Activated naive CD8-positive, alpha-beta T cell treated with anti-CD3 and anti-CD28 coated beads, Interleukin-2, amount 50 U/mL, for 24 hours (primary cell): Measurements from ENCODE around the gene PCDHGB5.
A peak's percentile ranks its signal among the peaks of the same experiment; 100 is the strongest.
"Not testable (repeated sequence)": the region's sequence is repeated elsewhere in the genome, so short reads cannot be mapped to it uniquely, and the experiment has no call there.

ENCODE experiments used
- ATAC-seq: fragments of 150-1000 bp; cut with Tn5 transposase; one replicate; pipeline ENCODE4 v1.10.0; 2021
- DNase-seq: peaks from one replicate; pipeline ENCODE4 v3.0.0; 2021
- H3K27ac Mint-ChIP-seq: one replicate; pipeline ENCODE4 v1.8.0; 2021; ENCODE audit warnings: mild to moderate bottlenecking, mixed read lengths
- H3K27me3 Mint-ChIP-seq: one replicate; pipeline ENCODE4 v1.8.0; 2021; ENCODE audit warnings: mixed read lengths
- H3K36me3 Mint-ChIP-seq: one replicate; pipeline ENCODE4 v1.8.0; 2021; ENCODE audit warnings: low read depth, mixed read lengths
- H3K4me1 Mint-ChIP-seq: one replicate; pipeline ENCODE4 v1.8.0; 2021; ENCODE audit warnings: mixed read lengths
- H3K4me3 Mint-ChIP-seq: one replicate; pipeline ENCODE4 v1.8.0; 2021; ENCODE audit warnings: mild to moderate bottlenecking, moderate library complexity, mixed read lengths
- H3K9me3 Mint-ChIP-seq: one replicate; pipeline ENCODE4 v1.8.0; 2021; ENCODE audit warnings: mixed read lengths

Gene PCDHGB5

DNA sequence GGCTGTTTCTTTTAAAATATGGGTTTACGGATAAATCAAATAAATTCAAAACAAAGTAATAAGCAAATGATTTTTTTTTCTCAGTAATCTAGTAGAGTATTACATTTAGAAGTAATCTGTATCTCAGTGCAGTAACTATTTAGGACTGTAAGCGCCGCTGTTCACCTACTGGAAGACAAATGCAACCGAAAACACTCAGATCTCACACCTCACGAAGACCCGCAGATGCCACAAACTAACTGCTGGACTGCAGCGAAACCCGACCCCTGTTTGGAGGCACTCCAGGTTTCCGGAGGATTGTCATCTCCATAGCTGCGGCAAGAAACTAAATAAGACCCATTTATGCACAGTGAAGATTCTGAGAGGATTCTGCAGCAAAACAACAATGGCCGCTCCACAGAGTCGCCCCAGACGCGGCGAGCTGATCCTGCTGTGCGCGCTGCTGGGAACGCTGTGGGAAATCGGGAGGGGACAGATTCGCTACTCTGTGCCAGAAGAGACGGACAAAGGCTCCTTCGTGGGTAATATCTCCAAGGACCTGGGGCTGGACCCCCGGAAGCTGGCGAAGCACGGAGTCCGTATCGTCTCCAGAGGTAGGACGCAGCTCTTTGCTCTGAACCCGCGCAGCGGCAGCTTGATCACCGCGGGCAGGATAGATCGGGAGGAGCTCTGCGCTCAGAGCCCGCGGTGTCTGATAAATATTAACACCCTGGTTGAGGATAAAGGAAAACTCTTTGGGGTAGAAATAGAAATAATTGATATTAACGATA lies 5.1 kb upstream of the PCDHGB5 start, which contains the start of gene PCDHGA8:
TSS of gene PCDHGA8 (plus strand) at position 205 of the 770 bp plus-strand sequence. CDS start at position 386, 181 bp downstream.
- no peak within 1 kb of the TSS for H3K4me3 Mint-ChIP-seq

DNA sequence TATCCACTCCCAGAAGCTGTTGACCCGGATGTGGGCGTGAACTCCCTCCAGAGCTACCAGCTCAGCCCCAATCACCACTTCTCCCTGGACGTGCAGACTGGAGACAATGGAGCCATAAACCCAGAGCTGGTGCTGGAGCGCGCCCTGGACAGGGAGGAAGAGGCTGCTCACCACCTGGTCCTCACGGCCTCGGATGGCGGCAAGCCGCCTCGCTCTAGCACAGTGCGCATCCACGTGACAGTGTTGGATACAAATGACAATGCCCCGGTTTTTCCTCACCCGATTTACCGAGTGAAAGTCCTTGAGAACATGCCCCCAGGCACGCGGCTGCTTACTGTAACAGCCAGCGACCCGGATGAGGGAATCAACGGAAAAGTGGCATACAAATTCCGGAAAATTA lies 4.5 kb upstream of the PCDHGB5 start:
- peaks cover 41% of the 10 kb centered on the region for H3K9me3 Mint-ChIP-seq
- H3K4me3 Mint-ChIP-seq, result no peak overlapping the region
- ATAC-seq (no peak), DNase-seq (no peak)
- H3K36me3 Mint-ChIP-seq, result peaks cover 20% of the 10 kb centered on the region
- peaks cover 69% of the 10 kb centered on the region for H3K27me3 Mint-ChIP-seq
- H3K4me1 Mint-ChIP-seq, result no peaks in the 10 kb centered on the region
- H3K27ac Mint-ChIP-seq, result no peak overlapping the region

More for the DNA sequence above, 5.1 kb upstream of the PCDHGB5 start, which contains the start of gene PCDHGA8:
- peaks cover 22% of the 10 kb centered on the region for H3K36me3 Mint-ChIP-seq
- H3K27ac Mint-ChIP-seq, result no peak within 1 kb of the TSS
- peaks cover 41% of the 10 kb centered on the region for H3K9me3 Mint-ChIP-seq
- no peaks in the 10 kb centered on the region for H3K4me1 Mint-ChIP-seq
- H3K27me3 Mint-ChIP-seq, result peaks cover 69% of the 10 kb centered on the region
- DNase-seq, result no peak
- ATAC-seq, result no peak

- H3K4me3 Mint-ChIP-seq, ATAC-seq, DNase-seq, H3K27ac Mint-ChIP-seq, H3K4me1 Mint-ChIP-seq: not testable (repeated sequence)
- Mint-ChIP-seq H3K27me3 (peaks cover 69% of the 10 kb centered on the region), H3K36me3 (peaks cover 18% of the 10 kb centered on the region), H3K9me3 (peaks cover 41% of the 10 kb centered on the region)
These were observed 3.2 kb upstream of the PCDHGB5 start for GRCh38 chr5:141394401-141395187.

DNA sequence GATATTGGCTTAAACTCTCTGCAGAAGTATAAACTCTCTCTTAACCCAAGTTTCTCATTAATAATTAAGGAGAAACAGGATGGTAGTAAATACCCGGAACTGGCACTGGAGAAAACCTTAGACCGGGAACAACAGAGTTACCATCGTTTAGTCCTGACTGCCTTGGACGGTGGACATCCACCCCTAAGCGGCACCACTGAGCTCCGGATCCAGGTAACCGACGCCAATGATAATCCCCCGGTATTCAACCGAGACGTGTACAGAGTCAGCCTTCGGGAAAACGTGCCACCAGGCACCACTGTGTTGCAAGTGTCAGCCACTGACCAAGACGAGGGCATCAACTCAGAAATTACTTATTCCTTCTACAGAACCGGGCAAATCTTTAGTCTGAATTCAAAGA lies 861 bp downstream of the PCDHGB5 start:
- Mint-ChIP-seq H3K4me1 (no peaks in the 10 kb centered on the region), H3K27ac (no peak overlapping the region), H3K9me3 (peaks cover 27% of the 10 kb centered on the region), H3K4me3 (no peak overlapping the region), H3K27me3 (peaks cover 64% of the 10 kb centered on the region), H3K36me3 (peaks cover 16% of the 10 kb centered on the region)
- ATAC-seq, result no peak
- no peak for DNase-seq

- no peaks in the 10 kb centered on the region for H3K4me1 Mint-ChIP-seq
- ATAC-seq (no peak), DNase-seq (no peak)
- H3K4me3 Mint-ChIP-seq, result no peak overlapping the region
- no peak overlapping the region for H3K27ac Mint-ChIP-seq
- peaks cover 24% of the 10 kb centered on the region for H3K9me3 Mint-ChIP-seq
- H3K36me3 Mint-ChIP-seq, result peaks cover 14% of the 10 kb centered on the region
- H3K27me3 Mint-ChIP-seq, result peaks cover 67% of the 10 kb centered on the region
These were observed 2.0 kb downstream of the PCDHGB5 start for GRCh38 chr5:141399555-141400258.

DNA sequence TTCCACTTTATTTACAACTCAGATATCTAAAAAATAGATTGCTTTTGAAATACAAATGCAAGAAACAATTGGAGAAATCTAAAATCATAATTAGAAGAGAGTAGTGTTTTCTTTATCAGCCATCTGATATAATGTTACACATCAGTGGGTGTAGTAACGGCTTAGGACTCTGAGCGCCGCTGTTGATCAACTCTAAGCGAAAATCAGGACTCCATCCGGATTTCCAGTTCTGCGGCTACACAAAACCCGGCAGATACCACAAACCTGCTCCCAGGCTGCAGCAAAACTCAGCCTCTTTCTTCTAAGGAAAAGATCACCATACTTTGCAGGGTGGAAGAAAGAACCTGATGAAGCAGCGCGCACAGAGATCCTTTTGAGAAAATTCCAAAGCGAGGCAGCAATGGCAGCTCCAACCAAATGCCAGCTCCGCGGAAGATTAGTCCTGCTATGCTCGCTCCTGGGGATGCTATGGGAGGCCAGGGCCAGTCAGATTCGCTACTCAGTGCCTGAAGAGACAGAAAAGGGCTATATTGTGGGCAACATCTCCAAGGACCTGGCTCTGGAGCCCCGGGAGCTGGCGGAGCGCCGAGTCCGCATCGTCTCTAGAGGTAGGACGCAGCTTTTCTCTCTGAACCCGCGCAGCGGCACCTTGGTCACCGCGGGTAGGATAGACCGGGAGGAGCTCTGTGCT lies 5.0 kb downstream of the PCDHGB5 start, which contains the start of gene PCDHGA9:
TSS of gene PCDHGA9 (plus strand) at position 226 of the 691 bp plus-strand sequence. CDS start at position 401, 175 bp downstream.
- Mint-ChIP-seq H3K4me1 (no peaks in the 10 kb centered on the region), H3K27me3 (peaks cover 68% of the 10 kb centered on the region), H3K4me3 (peak within 1 kb of the TSS; percentile 24), H3K27ac (no peak within 1 kb of the TSS), H3K36me3 (peaks cover 11% of the 10 kb centered on the region), H3K9me3 (peaks cover 26% of the 10 kb centered on the region)
- no peak for ATAC-seq
- no peak for DNase-seq

- ATAC-seq (no peak), DNase-seq (no peak)
- peaks cover 72% of the 10 kb centered on the region for H3K27me3 Mint-ChIP-seq
- H3K4me3 Mint-ChIP-seq, result no peak overlapping the region
- H3K9me3 Mint-ChIP-seq, result peaks cover 29% of the 10 kb centered on the region
- no peak overlapping the region for H3K27ac Mint-ChIP-seq
- H3K4me1 Mint-ChIP-seq, result no peaks in the 10 kb centered on the region
- peaks cover 13% of the 10 kb centered on the region for H3K36me3 Mint-ChIP-seq
These were observed 5.6 kb downstream of the PCDHGB5 start for GRCh38 chr5:141403387-141403786.

DNA sequence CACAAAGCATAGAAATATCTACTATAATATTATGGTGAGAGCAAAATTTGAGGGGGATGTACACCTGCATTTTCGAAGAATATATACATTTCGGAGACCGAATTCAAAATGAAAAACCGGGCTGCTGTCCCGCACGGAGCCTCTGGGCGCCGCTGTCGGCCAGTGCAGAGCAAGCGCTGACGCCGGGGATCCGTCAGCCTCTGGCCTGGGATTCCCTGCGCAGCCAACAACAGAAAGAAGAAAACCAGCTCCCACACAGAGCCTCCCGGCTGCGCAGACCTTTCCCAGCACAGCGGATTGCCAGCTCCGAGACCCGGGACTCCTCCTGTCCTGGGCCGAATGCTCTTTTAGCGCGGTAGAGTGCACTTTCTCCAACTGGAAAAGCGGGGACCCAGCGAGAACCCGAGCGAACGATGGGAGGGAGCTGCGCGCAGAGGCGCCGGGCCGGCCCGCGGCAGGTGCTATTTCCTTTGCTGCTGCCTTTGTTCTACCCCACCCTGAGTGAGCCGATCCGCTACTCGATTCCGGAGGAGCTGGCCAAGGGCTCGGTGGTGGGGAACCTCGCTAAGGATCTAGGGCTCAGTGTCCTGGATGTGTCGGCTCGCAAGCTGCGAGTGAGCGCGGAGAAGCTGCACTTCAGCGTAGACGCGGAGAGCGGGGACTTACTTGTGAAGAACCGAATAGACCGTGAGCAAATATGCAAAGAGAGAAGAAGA lies 10.2 kb downstream of the PCDHGB5 start, which contains the start of gene PCDHGB6:
TSS of gene PCDHGB6 (plus strand) at position 232 of the 716 bp plus-strand sequence. CDS start at position 414, 182 bp downstream.
- H3K27ac Mint-ChIP-seq, H3K4me1 Mint-ChIP-seq, ATAC-seq: not testable (repeated sequence)
- H3K27me3 Mint-ChIP-seq, result peaks cover 77% of the 10 kb centered on the region
- H3K9me3 Mint-ChIP-seq, result peaks cover 28% of the 10 kb centered on the region
- DNase-seq, result peak; percentile 44
- H3K4me3 Mint-ChIP-seq, result peak within 1 kb of the TSS; percentile 51
- H3K36me3 Mint-ChIP-seq, result peaks cover 17% of the 10 kb centered on the region

GRCh38 chr5:141409598-141410306 lies 12.0 kb downstream of the PCDHGB5 start:
- Mint-ChIP-seq H3K36me3 (peaks cover 21% of the 10 kb centered on the region), H3K9me3 (peaks cover 31% of the 10 kb centered on the region), H3K27me3 (peaks cover 78% of the 10 kb centered on the region), H3K27ac (no peak overlapping the region), H3K4me1 (peaks cover 13% of the 10 kb centered on the region), H3K4me3 (no peak overlapping the region)
- ATAC-seq (no peak), DNase-seq (no peak)

DNA sequence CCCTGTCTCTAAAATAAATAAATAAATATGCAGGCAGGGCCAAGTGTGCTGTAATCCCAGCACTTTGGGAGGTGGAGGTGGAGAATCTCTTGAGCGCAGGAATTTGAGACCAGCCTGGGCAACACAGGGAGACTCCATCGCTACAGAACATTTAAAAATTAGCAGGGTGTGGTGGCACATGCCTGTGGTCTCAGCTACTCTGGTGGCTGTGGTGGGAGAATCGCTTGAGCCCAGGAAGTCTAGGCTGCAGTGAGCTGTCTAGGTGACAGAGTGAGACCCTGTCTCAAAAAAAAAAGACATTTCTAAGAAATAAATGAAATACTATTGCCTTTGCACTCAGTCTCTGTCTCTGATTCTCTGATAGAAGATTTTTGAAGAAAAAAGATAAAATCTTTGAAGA lies 13.8 kb downstream of the PCDHGB5 start:
- H3K4me3 Mint-ChIP-seq, result no peak overlapping the region
- no peak overlapping the region for H3K27ac Mint-ChIP-seq
- peaks cover 76% of the 10 kb centered on the region for H3K27me3 Mint-ChIP-seq
- H3K36me3 Mint-ChIP-seq, result peaks cover 26% of the 10 kb centered on the region
- ATAC-seq (no peak), DNase-seq (no peak)
- peaks cover 33% of the 10 kb centered on the region for H3K9me3 Mint-ChIP-seq
- H3K4me1 Mint-ChIP-seq, result peaks cover 17% of the 10 kb centered on the region

GRCh38 chr5:141412854-141413539 lies 15.2 kb downstream of the PCDHGB5 start, which contains the start of gene PCDHGA10:
Gene PCDHGA10, plus strand, starts transcription at chr5:141412987. Its CDS starts 189 bp downstream, at chr5:141413176.
- peaks cover 22% of the 10 kb centered on the region for H3K4me1 Mint-ChIP-seq
- peak within 1 kb of the TSS; percentile 74 for H3K4me3 Mint-ChIP-seq
- H3K36me3 Mint-ChIP-seq, result peaks cover 28% of the 10 kb centered on the region
- peak; percentile 65 for ATAC-seq
- peak within 1 kb of the TSS; percentile 8 for H3K27ac Mint-ChIP-seq
- peak; percentile 52 for DNase-seq
- peaks cover 31% of the 10 kb centered on the region for H3K9me3 Mint-ChIP-seq
- H3K27me3 Mint-ChIP-seq, result peaks cover 71% of the 10 kb centered on the region

DNA sequence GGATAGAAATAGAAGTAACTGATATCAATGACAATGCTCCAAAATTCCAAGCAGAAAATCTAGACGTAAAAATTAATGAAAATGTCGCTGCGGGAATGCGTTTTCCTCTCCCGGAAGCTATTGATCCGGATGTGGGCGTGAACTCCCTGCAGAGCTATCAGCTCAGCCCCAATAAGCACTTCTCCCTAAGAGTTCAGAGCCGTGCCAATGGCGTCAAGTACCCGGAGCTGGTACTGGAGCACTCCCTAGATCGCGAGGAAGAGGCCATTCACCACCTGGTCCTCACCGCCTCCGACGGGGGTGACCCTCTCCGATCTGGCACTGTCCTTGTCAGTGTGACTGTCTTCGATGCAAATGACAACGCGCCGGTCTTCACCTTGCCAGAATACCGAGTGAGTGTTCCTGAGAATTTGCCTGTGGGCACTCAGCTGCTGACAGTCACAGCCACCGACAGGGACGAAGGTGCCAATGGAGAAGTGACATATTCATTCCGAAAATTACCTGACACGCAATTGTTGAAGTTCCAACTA lies 15.9 kb downstream of the PCDHGB5 start:
- DNase-seq (no peak), ATAC-seq (no peak)
- Mint-ChIP-seq H3K27ac (peak overlapping the region; percentile 8), H3K27me3 (peaks cover 72% of the 10 kb centered on the region), H3K36me3 (peaks cover 30% of the 10 kb centered on the region), H3K9me3 (peaks cover 33% of the 10 kb centered on the region), H3K4me1 (peaks cover 24% of the 10 kb centered on the region), H3K4me3 (peak overlapping the region; percentile 74)
